GM12865 (cell line): ENCODE data around the gene MYH10.

ENCODE experiments used
- DNase-seq: peaks from one replicate; pipeline ENCODE4 v3.0.0; 2010; ENCODE audit warnings: low read depth
- H3K4me3 ChIP-seq: 2 replicates; pipeline ENCODE4 v1.5.1; 2011; ENCODE audit warnings: mild to moderate bottlenecking, low read depth, low read length, control low read depth
- TF ChIP-seq, protein P1 (sequence below): IDR thresholded peaks from 2 replicates; pipeline ENCODE4 v1.5.1; 2011; ENCODE audit warnings: low read length, control low read depth, low read depth, inconsistent platforms; ENCODE audit not compliant: insufficient read depth; ENCODE audit errors: missing control alignments

The MYH10 gene

DNA sequence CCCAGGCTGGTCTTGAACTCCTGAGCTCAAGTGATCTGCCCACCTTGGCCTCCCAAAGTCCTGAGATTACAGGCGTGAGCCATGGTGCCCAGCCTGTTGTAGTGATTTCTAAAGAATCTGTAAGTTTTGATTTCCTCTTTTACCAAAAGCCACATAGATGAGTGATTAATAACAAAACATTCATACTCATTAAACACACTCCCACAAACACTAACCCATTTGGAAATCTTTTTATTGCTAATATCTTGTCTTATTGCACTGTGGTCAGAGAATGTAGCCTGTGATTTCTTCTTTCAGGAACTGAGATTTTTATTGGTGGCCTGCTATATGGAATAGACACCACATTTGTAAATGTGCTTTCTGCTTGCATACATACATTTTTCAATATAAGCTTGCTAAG is 31.6 kb downstream of the MYH10 start:
- no peak overlapping the region for H3K4me3 ChIP-seq
- DNase-seq = peak; percentile 24
- TF ChIP-seq, protein P1, sequence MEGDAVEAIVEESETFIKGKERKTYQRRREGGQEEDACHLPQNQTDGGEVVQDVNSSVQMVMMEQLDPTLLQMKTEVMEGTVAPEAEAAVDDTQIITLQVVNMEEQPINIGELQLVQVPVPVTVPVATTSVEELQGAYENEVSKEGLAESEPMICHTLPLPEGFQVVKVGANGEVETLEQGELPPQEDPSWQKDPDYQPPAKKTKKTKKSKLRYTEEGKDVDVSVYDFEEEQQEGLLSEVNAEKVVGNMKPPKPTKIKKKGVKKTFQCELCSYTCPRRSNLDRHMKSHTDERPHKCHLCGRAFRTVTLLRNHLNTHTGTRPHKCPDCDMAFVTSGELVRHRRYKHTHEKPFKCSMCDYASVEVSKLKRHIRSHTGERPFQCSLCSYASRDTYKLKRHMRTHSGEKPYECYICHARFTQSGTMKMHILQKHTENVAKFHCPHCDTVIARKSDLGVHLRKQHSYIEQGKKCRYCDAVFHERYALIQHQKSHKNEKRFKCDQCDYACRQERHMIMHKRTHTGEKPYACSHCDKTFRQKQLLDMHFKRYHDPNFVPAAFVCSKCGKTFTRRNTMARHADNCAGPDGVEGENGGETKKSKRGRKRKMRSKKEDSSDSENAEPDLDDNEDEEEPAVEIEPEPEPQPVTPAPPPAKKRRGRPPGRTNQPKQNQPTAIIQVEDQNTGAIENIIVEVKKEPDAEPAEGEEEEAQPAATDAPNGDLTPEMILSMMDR = no peak

DNA sequence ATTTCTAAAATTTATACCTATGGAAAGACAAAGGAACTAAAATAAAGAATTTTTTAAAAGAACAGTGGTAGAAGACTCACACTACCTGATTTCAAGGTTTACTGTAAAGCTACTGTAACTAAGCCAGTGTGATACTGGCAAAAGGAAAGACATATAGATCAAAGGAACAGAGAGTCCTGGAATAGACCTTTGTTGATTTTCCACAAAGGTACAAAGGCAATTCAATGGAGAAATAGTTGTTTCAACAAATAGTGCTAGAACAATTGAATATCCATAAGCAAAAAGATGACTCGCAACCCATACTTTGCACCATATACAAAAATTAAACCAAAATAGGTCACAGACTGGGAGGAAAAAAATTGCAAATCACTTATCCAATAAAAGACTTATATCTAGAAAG is 36.7 kb downstream of the MYH10 start:
- no peak overlapping the region for H3K4me3 ChIP-seq
- no peak for DNase-seq
- TF ChIP-seq, protein P1 = no peak

DNA sequence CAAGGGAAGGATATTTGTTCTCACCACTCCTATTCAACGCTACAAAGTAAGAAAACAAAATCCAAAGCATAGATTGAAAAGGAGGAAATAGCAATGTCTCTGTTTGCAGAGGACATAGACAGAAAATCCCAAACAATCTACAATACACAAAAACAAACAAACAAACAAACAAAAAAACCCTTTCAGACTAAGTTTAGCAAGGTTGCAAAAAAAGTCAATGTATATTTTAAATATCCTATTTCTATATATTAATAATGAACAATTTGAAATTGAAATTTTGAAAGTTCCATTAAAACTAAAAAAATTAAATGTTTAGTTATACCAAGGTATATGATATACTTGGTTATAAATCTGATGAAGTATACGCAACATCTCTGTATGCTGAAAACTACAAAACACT is 37.2 kb downstream of the MYH10 start:
- TF ChIP-seq, protein P1 = no peak
- no peak for DNase-seq
- H3K4me3 ChIP-seq = no peak overlapping the region

DNA sequence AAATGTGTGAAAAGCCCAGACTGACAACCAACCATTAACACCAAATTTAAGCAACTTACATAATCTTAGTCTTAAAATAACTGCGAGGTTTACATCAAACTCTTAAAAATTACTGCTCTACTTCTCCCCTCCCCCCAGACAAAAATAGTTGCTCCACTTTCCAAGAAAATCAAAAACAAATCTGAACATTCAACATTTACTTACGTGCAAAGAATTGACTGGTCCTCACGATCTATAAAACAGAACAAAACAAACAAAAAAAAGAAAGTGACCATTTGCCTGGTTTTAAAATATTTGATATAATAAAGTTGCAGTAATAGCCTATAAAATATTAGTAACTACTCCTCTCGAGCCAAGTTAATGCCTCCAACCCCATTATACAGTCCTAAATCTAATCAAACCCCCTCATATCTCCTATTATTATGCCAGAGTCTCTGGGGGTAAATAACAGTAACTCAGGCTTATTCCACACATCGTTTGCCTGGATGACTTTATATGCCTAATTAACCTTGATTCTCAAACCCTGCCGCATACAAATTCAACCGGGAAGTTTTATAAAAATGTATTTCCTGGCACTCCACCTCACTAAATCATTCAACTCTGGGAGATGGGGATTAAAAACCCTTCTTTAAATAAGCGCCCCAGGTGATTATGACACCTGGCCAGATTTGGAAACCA is 41.5 kb downstream of the MYH10 start:
- H3K4me3 ChIP-seq = no peak overlapping the region
- no peak for DNase-seq
- TF ChIP-seq, protein P1 = no peak

DNA sequence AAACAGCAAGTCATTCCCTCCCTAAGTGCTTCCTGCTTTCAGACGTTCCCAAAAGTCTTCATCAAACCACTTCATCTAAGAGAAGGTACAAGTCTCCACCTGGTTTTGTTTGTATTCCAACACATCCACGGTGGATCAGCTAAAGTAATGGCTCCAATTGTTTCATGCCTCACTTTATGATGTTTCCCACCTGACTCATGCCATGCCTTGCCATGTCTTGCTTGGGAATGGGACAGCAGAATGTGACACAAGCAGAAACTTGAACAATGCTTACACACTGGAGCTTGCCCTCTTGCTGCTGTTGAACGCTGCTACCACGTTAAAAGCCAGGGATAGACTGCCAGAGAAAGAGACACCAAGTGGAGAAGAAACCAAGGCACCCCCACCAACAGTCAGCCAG is 43.8 kb downstream of the MYH10 start:
- TF ChIP-seq, protein P1 = no peak
- no peak for DNase-seq
- no peak overlapping the region for H3K4me3 ChIP-seq

DNA sequence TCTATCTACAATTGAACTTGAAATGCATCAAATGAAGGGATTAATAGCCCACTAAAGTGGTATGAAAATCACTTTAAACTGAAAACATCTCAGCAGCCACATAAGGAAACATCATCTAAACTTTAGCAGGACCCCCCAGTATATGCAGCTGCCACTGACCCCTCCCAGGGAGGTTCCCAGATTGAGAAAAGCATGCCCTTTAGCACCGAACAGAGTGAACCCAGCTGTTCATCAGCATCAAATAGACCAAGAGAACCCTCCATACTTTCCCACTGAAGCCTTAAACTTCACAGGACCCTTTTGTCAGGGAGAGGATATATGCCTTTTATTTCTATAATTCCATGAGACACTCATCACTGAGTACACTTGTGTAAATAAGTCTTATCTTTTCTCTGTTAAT is 44.6 kb downstream of the MYH10 start:
- TF ChIP-seq, protein P1 = no peak
- DNase-seq = no peak

DNA sequence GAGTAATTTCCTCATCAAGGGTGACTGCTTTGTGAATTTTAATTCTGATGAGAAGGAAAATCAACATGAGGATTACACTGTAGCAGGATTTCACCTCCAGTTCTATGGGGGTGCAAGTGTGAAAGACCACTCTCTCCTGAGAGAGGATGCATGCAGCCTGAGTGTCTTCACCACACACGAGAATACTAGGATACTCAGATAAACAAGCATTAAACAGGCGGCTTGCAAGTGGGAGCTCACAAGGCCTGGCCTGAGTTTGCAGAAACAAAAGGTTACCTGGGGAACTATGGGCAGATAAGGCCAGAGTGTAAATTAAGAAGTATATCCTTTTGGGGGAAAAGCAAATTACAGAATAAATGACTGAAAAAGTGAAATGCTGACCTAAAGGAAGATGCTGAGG is 46.6 kb downstream of the MYH10 start:
- TF ChIP-seq, protein P1 = no peak
- H3K4me3 ChIP-seq = no peak overlapping the region
- no peak for DNase-seq

More for the DNA sequence above, 44.6 kb downstream of the MYH10 start:
- no peak overlapping the region for H3K4me3 ChIP-seq
